T-helper 2 cell treated with Interferon-gamma antibody and Interleukin-4, amounts not matched to agents 5 μg/mL and 100 μg/mL, for 36 hours (primary cell): ENCODE data around the gene NPIPB4.
"Not testable (repeated sequence)": the region's sequence is repeated elsewhere in the genome, so short reads cannot be mapped to it uniquely, and the experiment has no call there.

Experiments
- DNase-seq: peaks from one replicate; pipeline ENCODE4 v3.0.0; 2021; ENCODE audit warnings: low spot score
- H3K27ac Mint-ChIP-seq: one replicate; pipeline ENCODE4 v1.8.0; 2021; ENCODE audit warnings: mild to moderate bottlenecking, mixed read lengths
- H3K27me3 Mint-ChIP-seq: one replicate; pipeline ENCODE4 v1.8.0; 2021; ENCODE audit warnings: low read depth, mixed read lengths
- H3K36me3 Mint-ChIP-seq: one replicate; pipeline ENCODE4 v1.8.0; 2021; ENCODE audit warnings: low read depth, mixed read lengths
- H3K4me1 Mint-ChIP-seq: one replicate; pipeline ENCODE4 v1.8.0; 2021; ENCODE audit warnings: low read depth, mixed read lengths
- H3K4me3 Mint-ChIP-seq: one replicate; pipeline ENCODE4 v1.8.0; 2022; ENCODE audit warnings: mild to moderate bottlenecking, moderate library complexity, mixed read lengths
- H3K9me3 Mint-ChIP-seq: one replicate; pipeline ENCODE4 v1.8.0; 2021; ENCODE audit warnings: mixed read lengths

NPIPB4 gene

DNA sequence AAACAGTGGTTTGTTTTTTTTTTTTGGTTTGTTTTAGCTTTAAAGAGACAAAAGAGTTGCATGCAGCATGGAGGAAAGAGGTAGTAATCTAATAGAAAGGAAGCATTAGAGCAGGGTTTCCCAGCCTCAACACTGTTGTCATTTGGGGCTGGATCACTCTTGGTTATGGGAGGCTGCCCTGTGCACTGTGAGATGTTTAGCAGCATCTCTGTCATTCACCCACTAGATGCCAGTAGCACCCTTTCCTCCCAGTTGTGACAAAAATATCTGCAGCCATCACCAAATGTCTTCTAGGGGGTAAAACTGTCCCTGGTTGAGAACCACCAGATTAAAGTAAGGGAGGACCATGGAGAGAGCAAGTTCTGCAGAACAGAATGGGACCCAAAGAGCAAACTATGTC lies 40.5 kb downstream of the NPIPB4 start:
- not testable (repeated sequence) for DNase-seq, H3K27me3 Mint-ChIP-seq, H3K27ac Mint-ChIP-seq, H3K4me3 Mint-ChIP-seq, H3K9me3 Mint-ChIP-seq
- Mint-ChIP-seq H3K36me3 (peaks cover 23% of the 10 kb centered on the region), H3K4me1 (peaks cover 21% of the 10 kb centered on the region)

DNA sequence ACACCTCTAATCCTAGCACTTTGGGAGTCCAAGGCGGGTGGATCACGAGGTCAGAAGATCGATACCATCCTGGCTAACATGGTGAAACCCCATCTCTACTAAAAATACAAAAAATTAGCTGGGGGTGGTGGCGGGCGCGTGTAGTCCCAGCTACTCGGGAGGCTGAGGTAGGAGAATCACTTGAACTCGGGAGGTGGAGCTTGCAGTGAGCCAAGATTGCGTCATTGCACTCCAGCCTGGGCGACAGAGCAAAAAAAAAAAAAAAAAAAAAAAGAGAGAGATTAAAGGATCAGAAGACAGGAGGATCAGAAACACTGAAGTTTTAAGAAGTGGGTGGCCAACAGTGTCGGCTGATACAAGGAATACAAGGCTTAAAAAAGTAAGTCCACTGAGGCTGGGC lies 41.9 kb downstream of the NPIPB4 start:
- H3K4me3 Mint-ChIP-seq, DNase-seq, H3K27ac Mint-ChIP-seq, H3K27me3 Mint-ChIP-seq, H3K9me3 Mint-ChIP-seq: not testable (repeated sequence)
- Mint-ChIP-seq H3K36me3 (peaks cover 28% of the 10 kb centered on the region), H3K4me1 (peaks cover 20% of the 10 kb centered on the region)

DNA sequence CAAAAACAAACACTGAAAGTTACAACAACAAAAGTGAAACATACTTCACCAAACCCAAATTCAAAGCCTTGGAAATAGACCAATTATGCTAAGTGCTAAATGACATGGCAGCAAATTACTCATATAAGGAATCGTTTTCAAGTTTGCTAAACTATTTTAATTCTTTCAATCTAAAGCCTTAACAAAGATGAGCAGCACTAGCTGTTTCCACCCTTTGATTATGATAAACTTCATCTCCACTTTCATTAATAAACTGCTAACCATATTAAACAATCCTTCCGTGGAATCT lies 55.2 kb downstream of the NPIPB4 start:
- H3K4me3 Mint-ChIP-seq, DNase-seq, H3K27ac Mint-ChIP-seq, H3K4me1 Mint-ChIP-seq, H3K9me3 Mint-ChIP-seq, H3K27me3 Mint-ChIP-seq: not testable (repeated sequence)
- peaks cover 19% of the 10 kb centered on the region for H3K36me3 Mint-ChIP-seq

DNA sequence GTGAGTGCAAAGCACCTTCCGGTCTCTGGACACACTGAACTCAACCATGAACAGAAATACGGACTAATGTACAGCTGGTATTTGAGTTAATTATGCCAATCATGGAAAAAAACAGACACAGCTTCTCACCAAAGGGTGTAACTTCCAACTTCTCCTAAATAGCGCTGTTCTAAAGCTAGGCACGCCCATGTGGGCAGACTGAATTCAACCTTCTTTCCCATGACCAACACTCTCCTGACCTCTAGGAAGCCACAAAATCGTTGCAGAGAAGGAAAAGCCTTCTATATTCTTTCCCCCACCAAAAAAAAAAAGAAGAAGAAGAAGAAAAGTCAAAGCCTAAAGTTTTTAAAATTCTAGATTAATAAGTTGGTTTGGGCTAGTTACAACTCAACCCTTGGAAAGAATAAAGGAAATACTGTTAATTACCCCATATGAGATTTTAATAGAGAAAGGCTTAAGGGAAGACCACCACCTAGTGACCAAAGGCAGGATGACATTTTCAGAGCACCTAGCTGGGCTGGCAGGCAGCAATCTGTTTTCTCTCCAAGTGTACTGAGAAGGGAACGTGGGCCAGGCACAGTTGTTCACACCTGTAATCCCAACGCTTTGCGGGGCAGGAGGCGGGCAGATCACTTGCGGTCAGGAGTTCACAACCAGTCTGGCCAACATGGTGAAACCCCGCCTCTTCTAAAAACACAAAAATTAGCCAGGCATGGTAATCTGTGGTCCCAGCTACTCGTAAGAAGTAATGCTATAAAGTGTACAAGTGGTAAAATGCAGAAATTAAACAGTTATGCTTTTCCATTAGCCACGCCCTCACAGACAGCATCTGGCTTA lies 55.8 kb downstream of the NPIPB4 start:
- peaks cover 17% of the 10 kb centered on the region for H3K36me3 Mint-ChIP-seq
- not testable (repeated sequence) for H3K27me3 Mint-ChIP-seq, H3K4me3 Mint-ChIP-seq, H3K27ac Mint-ChIP-seq, H3K9me3 Mint-ChIP-seq, DNase-seq, H3K4me1 Mint-ChIP-seq

DNA sequence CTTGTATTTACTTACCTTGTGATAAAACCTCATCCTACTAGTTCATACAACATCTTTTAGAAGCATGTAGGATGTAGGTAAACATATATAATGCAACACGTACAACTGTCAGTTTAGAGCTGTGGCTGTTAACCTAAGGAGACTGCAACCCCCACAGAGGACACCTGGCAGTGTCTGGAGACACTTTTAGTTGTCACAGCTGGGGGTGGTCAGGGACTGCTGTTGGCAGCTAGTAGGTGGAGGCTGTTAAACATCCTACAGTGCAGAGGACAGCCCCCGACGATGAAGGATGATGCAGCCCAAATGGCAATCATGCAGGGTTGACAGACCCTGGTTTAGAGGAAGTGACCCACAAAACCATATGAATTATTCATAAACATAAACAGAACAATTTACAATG lies 59.0 kb downstream of the NPIPB4 start:
- H3K27ac Mint-ChIP-seq, H3K4me3 Mint-ChIP-seq, H3K4me1 Mint-ChIP-seq, DNase-seq, H3K9me3 Mint-ChIP-seq, H3K27me3 Mint-ChIP-seq: not testable (repeated sequence)
- peaks cover 15% of the 10 kb centered on the region for H3K36me3 Mint-ChIP-seq

DNA sequence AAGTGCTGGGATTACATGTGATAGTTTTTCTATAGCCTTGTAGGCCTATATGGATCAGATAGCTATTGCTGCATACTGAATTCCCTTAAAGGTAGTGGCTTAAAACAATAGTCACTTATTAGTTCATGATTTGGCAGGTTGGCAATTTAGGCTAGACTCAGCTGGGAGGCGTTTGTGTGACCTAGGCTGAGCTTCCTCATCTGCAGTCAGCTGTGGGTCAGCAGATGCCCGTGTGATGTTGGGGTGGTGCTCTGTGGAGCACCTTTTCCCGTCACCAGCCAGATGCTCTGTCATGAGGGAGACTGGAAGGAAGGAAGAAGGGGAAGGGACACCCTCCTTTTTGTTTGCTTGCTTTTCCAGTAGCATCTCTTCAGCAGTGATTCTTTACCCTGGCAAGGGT lies 64.2 kb downstream of the NPIPB4 start:
- H3K27ac Mint-ChIP-seq, H3K4me3 Mint-ChIP-seq, H3K9me3 Mint-ChIP-seq, H3K27me3 Mint-ChIP-seq, H3K36me3 Mint-ChIP-seq, H3K4me1 Mint-ChIP-seq, DNase-seq: not testable (repeated sequence)

DNA sequence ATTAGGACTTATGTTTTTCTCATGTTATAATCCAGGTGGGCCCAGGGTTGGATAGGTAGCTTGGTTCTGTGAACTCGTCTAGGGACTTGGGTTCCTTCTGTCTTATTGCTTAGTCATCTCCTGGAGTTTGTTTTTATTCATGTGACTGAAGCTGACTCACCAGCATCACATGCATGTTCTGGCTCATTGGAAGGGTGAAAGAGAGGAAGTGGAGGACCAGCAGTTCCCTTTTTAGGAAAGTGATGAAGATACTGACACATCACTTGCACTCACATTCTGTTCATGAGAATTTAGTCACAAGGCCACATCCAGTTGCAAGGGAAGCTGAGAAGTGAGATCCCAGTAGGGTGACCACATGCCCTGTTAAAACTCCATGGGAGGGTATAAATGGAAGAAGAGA lies 67.0 kb downstream of the NPIPB4 start:
- H3K4me1 Mint-ChIP-seq, H3K27ac Mint-ChIP-seq, H3K9me3 Mint-ChIP-seq, H3K4me3 Mint-ChIP-seq, DNase-seq, H3K36me3 Mint-ChIP-seq, H3K27me3 Mint-ChIP-seq: not testable (repeated sequence)
